ENCODE results near the gene BANF2. TPM values are rescaled to one million over a fixed set of nuclear protein-coding genes. Genes with fewer than 3 reads are reported as not detected.
A peak's percentile ranks its signal among the peaks of the same experiment; 100 is the strongest.

The BANF2 gene
- total and polyA plus RNA-seq, 2 of the 13 experiments (the other 11 are each of a cell fraction or from before 2014, with no cell fraction given), result 0.35 TPM; not detected in 1

GRCh38 chr20:17735959-17736621 is 36.3 kb downstream of the BANF2 start:
- ATAC-seq, result no peak
- intact Hi-C loops (cut with micrococcal nuclease; ENCODE audit: unreplicated experiment), result loop anchor here (10.0 kb wide), 1 partner anchor 711 kb away; no protein-coding TSS in a partner anchor
- Histone ChIP-seq H3K9ac (ENCODE audit: insufficient read depth, low read depth, low read length) (no peak overlapping the region), H2AFZ (ENCODE audit: low read length) (no peak overlapping the region), H3K79me2 (ENCODE audit: insufficient read depth, low read length) (no peaks in the 10 kb centered on the region), H3K27ac (ENCODE audit: extremely low read length, insufficient read depth, low read length) (no peak overlapping the region), H3K36me3 (replicated peaks in 1 of 2; ENCODE audit: control insufficient read depth in 1 of 2, insufficient read depth in 2 of 2, low read length in 2 of 2) (no peaks in the 10 kb centered on the region), H3K27me3 (ENCODE audit: control insufficient read depth in 1 of 2, insufficient read depth in 2 of 2, low read length in 2 of 2) (peaks cover 10 to 44% of the 10 kb centered on the region in 2 experiments; a peak in 4 of 5 replicates), H3K4me1 (ENCODE audit: insufficient read depth, low read length) (peaks cover 23% of the 10 kb centered on the region), H3K9me3 (ENCODE audit: low read length) (peaks cover 4% of the 10 kb centered on the region; the same call in 1 of the 2 replicates), H3K4me2 (ENCODE audit: low read depth, low read length) (no peak overlapping the region), H3K4me3 (replicated peaks in 1 of 3; ENCODE audit: insufficient read depth in 1 of 3, low read depth in 2 of 3, low read length in 3 of 3) (no peak overlapping the region), H4K20me1 (ENCODE audit: insufficient read depth, low read length) (no peaks in the 10 kb centered on the region)
- no peak for DNase-seq (ENCODE audit: low spot score)
- no peak for FAIRE-seq
- 61% methylated on average over 4 of the region's 4 CpGs for WGBS (ENCODE audit: low lambda C conversion rate)
- POLR2A ChIA-PET, result interaction anchor here (1.1 to 1.6 kb wide), 3 partner anchors 11 to 54 kb away, joined by 3 to 5 read pairs (median 3); partner anchors contain the start of gene RRBP1
- CTCF ChIA-PET (ENCODE audit: low intra/inter-chr PET ratio, low total read pairs), result no interaction called here
- in situ Hi-C loops (cut with HindIII; ENCODE audit: extremely low pct_ligation_motif_present, low pct_unique_long_range_greater_than_20kb), result no loop called here
- no TSS peak for BruUV-seq (replicated peaks)
- peak; percentile 96 for TF ChIP-seq RBAK (CRISPR knock-in tag; IDR thresholded peaks at IDR 0.05)
- TF ChIP-seq HMGXB3 (CRISPR knock-in tag; IDR thresholded peaks at IDR 0.05; ENCODE audit: borderline replicate concordance), result no peak
- TF ChIP-seq KDM1A (CRISPR knock-in tag; IDR thresholded peaks at IDR 0.05), result 0 out of 2 replicates have a peak, but pooled peaks have one; percentile 17
- no peak for TF ChIP-seq NR3C1 (CRISPR knock-in tag; IDR thresholded peaks at IDR 0.05)
- TF ChIP-seq ZBTB3 (CRISPR knock-in tag; IDR thresholded peaks at IDR 0.05; ENCODE audit: borderline replicate concordance, low read depth), result no peak
- TF ChIP-seq ZNF768 (CRISPR knock-in tag; IDR thresholded peaks at IDR 0.05), result 0 out of 2 replicates have a peak, but pooled peaks have one; percentile 15
- no peak for TF ChIP-seq TEAD3 (CRISPR knock-in tag; optimal IDR thresholded peaks at IDR 0.05; ENCODE audit: borderline replicate concordance)
- TF ChIP-seq ZNF788 (CRISPR knock-in tag; IDR thresholded peaks at IDR 0.05; ENCODE audit: borderline replicate concordance), result no peak
- peak; percentile 31; the same call in 1 of the 2 replicates for TF ChIP-seq CHD4 (IDR thresholded peaks at IDR 0.05; ENCODE audit: borderline replicate concordance, low read length)
- peak; percentile 87 for TF ChIP-seq ZNF12 (CRISPR knock-in tag; IDR thresholded peaks at IDR 0.05)

Data from HepG2 (cell line).